ENCODE results near the gene CTNNA1.

DNA sequence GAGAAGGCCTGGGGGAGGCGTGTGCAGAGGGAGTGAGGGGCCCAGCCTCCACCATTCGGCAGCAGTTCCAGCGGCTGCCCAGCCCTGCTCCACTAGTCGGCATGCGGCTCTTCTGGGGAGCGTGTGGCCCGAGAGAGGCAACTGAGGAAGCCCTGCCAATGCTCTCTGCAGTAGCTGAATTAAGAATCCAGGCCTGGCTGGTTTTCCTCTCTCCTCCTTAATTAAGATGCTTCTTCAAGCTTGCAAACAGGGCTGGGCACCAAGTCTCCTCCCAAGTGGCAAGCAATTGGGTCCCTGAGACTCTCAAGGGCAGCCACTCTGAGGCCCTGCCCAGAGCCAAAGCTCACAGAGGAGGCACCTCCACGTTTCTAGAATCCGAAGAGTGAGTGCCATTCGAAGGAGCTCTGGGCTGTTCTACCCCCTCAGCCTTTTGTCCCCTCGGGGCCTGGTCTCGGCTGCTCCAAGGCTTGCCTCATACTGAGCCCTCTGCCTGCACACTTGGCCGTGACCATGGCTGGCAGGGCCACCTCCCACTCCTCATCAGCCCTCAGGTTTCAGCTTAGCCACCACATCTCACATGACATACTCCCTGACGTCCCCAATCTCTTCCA is 197.3 kb downstream of the CTNNA1 start:
- TF ChIP-seq EZH2 (IDR thresholded peaks at IDR 0.05; ENCODE audit: low read length, unreplicated experiment): no peak
- TF ChIP-seq, protein P1, sequence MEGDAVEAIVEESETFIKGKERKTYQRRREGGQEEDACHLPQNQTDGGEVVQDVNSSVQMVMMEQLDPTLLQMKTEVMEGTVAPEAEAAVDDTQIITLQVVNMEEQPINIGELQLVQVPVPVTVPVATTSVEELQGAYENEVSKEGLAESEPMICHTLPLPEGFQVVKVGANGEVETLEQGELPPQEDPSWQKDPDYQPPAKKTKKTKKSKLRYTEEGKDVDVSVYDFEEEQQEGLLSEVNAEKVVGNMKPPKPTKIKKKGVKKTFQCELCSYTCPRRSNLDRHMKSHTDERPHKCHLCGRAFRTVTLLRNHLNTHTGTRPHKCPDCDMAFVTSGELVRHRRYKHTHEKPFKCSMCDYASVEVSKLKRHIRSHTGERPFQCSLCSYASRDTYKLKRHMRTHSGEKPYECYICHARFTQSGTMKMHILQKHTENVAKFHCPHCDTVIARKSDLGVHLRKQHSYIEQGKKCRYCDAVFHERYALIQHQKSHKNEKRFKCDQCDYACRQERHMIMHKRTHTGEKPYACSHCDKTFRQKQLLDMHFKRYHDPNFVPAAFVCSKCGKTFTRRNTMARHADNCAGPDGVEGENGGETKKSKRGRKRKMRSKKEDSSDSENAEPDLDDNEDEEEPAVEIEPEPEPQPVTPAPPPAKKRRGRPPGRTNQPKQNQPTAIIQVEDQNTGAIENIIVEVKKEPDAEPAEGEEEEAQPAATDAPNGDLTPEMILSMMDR (conservative IDR thresholded peaks at IDR 0.05; ENCODE audit: low read depth, low read length): no peak
- TF ChIP-seq EZH2phosphoT487 (IDR thresholded peaks at IDR 0.05; ENCODE audit: borderline replicate concordance, low read length): no peak

Data from PC-3 (cell line).